Lower leg skin (tissue), 4 donors: ENCODE results near the gene SETSIP. TPM values are rescaled to one million over a fixed set of nuclear protein-coding genes. Genes with fewer than 3 reads are reported as not detected.

Source experiments
- DNase-seq, 2 donors: peaks; one replicate each; pipeline ENCODE4 v3.0.0-alpha.2; 2019; ENCODE audit warnings: low spot score in 2 of 2
- H3K4me3 ChIP-seq: fragments of 200-600 bp; sonication (generic); 2 replicates; pipeline ENCODE4 v1.5.1; 2017; ENCODE audit warnings: mild to moderate bottlenecking, low read depth; ENCODE audit not compliant: poor library complexity, severe bottlenecking
- CTCF ChIP-seq, 3 donors: fragments of 450-650 bp; IDR thresholded peaks; one replicate each; pipeline ENCODE4 v1.5.1; 2016; ENCODE audit warnings: antibody characterized with exemption in 3 of 3, mild to moderate bottlenecking in 3 of 3, moderate library complexity in 2 of 3
- POLR2A ChIP-seq, 2 donors: fragments of 450-650 bp; IDR thresholded peaks; one replicate each; pipeline ENCODE4 v1.6.1; 2016 to 2017; ENCODE audit warnings: antibody characterized with exemption in 2 of 2, mild to moderate bottlenecking in 1 of 2, moderate library complexity in 1 of 2
- WGBS, 2 donors: methylation state at CpG; one replicate each; pipeline ENCODE4 v1.1.5; 2018; 5-methylcytosine and 5-hydroxymethylcytosine counted together
- intact Hi-C: fragments of 100-400 bp; cut with DNase I; formaldehyde crosslinking; loops from one replicate; pipeline ENCODE4 v1.15.0; 2023; ENCODE audit warnings: low total_unique reads
- total RNA-seq, 4 donors: library from RNA; depleted of rRNA; stranded (reverse); fragments of >200 nt; gene quantifications; one replicate each; pipeline ENCODE4 v1.1.0, GENCODE V29; 2016

SETSIP gene
- total RNA-seq, 4 donors from 2014 or later: not detected

GRCh38 chr1:92105546-92106081 is 30.4 kb upstream of the SETSIP start:
- TF ChIP-seq POLR2A (IDR thresholded peaks at IDR 0.05) (no peak), CTCF (IDR thresholded peaks at IDR 0.05) (no peak)
- intact Hi-C loops: no loop called here
- WGBS, 2 donors: 91 to 92% methylated on average over 3 of the region's 3 CpGs

GRCh38 chr1:92096317-92096716 is 21.1 kb upstream of the SETSIP start:
- no peak for TF ChIP-seq CTCF (IDR thresholded peaks at IDR 0.05)
- no peak for TF ChIP-seq POLR2A (IDR thresholded peaks at IDR 0.05)
- no peak overlapping the region for H3K4me3 ChIP-seq
- DNase-seq: no peak
- intact Hi-C loops: no loop called here

More at GRCh38 chr1:92105546-92106081, 30.4 kb upstream of the SETSIP start:
- no peak overlapping the region for H3K4me3 ChIP-seq
- no peak for DNase-seq

GRCh38 chr1:92095874-92096273 is 20.7 kb upstream of the SETSIP start:
- no peak overlapping the region for H3K4me3 ChIP-seq
- no peak for TF ChIP-seq POLR2A (IDR thresholded peaks at IDR 0.05)
- no peak for TF ChIP-seq CTCF (IDR thresholded peaks at IDR 0.05)
- intact Hi-C loops: no loop called here
- no peak for DNase-seq
- WGBS, 2 donors: 81 to 94% methylated on average over 5 of the region's 5 CpGs

GRCh38 chr1:92094595-92094994 is 19.4 kb upstream of the SETSIP start:
- H3K4me3 ChIP-seq: no peak overlapping the region
- 77 to 82% methylated on average over 1 of the region's 1 CpG for WGBS, 2 donors
- TF ChIP-seq POLR2A (IDR thresholded peaks at IDR 0.05) (no peak), CTCF (IDR thresholded peaks at IDR 0.05) (no peak)
- intact Hi-C loops: no loop called here
- no peak for DNase-seq

- 68 to 78% methylated on average over 2 of the region's 2 CpGs for WGBS, 2 donors
- TF ChIP-seq CTCF (IDR thresholded peaks at IDR 0.05) (no peak), POLR2A (IDR thresholded peaks at IDR 0.05) (no peak)
- no peak for DNase-seq
- intact Hi-C loops: no loop called here
- H3K4me3 ChIP-seq: no peak overlapping the region
Observed at GRCh38 chr1:92094090-92094489, 18.9 kb upstream of the SETSIP start.

- no peak overlapping the region for H3K4me3 ChIP-seq
- no peak for TF ChIP-seq CTCF (IDR thresholded peaks at IDR 0.05)
- TF ChIP-seq POLR2A (IDR thresholded peaks at IDR 0.05): no peak
- WGBS, 2 donors: 95% methylated on average over 5 of the region's 5 CpGs
- intact Hi-C loops: no loop called here
- DNase-seq: no peak
Observed at GRCh38 chr1:92091625-92092024, 16.4 kb upstream of the SETSIP start.
